Common myeloid progenitor, CD34-positive (primary cell): ENCODE data around the gene MACROD1.

Experiments
- CTCF ChIA-PET: fragments of 350-600 bp; sonication (Branson Sonifier 250); formaldehyde crosslinking; loops from one replicate; lab custom pipeline; 2021; ENCODE audit warnings: antibody characterized with exemption; lab: Charles Lee
- POLR2A ChIA-PET: fragments of 350-600 bp; sonication (Branson Sonifier 250); formaldehyde crosslinking; loops from one replicate; lab custom pipeline; 2021; ENCODE audit warnings: antibody characterized with exemption; lab: Charles Lee
- DNase-seq, 3 donors: peaks; one replicate each; pipeline versions ENCODE4 v3.0.0 to v3.0.0-alpha.2; 2013
- H3K27ac ChIP-seq, 2 experiments: 1 replicate in 1 of 2; 2 replicates in 1 of 2; pipeline ENCODE4 v1.7.0; 2013; ENCODE audit warnings: inconsistent platforms in 2 of 2, low read length in 2 of 2, mild to moderate bottlenecking in 2 of 2, low read depth in 1 of 2, moderate library complexity in 1 of 2; ENCODE audit not compliant: severe bottlenecking in 2 of 2, insufficient read depth in 1 of 2, poor library complexity in 1 of 2
- H3K27me3 ChIP-seq, 5 experiments: replicated peaks in 2 of 5; 1 replicate in 3 of 5; 2 replicates in 2 of 5; pipeline versions ENCODE4 v1.6.1 to v1.7.0; 2013; ENCODE audit warnings: low read length in 4 of 5, mild to moderate bottlenecking in 2 of 5, moderate library complexity in 2 of 5, inconsistent platforms in 1 of 5; ENCODE audit not compliant: insufficient read depth in 5 of 5, control insufficient read depth in 4 of 5
- H3K36me3 ChIP-seq, 4 experiments: 1 replicate in 2 of 4; 2 replicates in 2 of 4; pipeline versions ENCODE4 v1.6.1 to v1.7.0; 2013; ENCODE audit warnings: low read length in 3 of 4, control low read depth in 1 of 4, mild to moderate bottlenecking in 1 of 4; ENCODE audit not compliant: control insufficient read depth in 4 of 4, insufficient read depth in 4 of 4
- H3K4me1 ChIP-seq, 4 experiments: 1 replicate in 3 of 4; 2 replicates in 1 of 4; pipeline versions ENCODE4 v1.6.1 to v1.7.1; 2013; ENCODE audit warnings: low read length in 3 of 4, mild to moderate bottlenecking in 3 of 4, control low read depth in 1 of 4, inconsistent platforms in 1 of 4, moderate library complexity in 1 of 4; ENCODE audit not compliant: control insufficient read depth in 4 of 4, insufficient read depth in 4 of 4; ENCODE audit errors: control extremely low read depth in 1 of 4
- H3K4me3 ChIP-seq, 7 experiments: 1 replicate in 4 of 7; 2 replicates in 3 of 7; pipeline versions ENCODE4 v1.5.1 to v1.7.0; 2013; ENCODE audit warnings: mild to moderate bottlenecking in 7 of 7, low read length in 6 of 7, moderate library complexity in 6 of 7, inconsistent platforms in 2 of 7, low read depth in 2 of 7, control low read depth in 1 of 7; ENCODE audit not compliant: insufficient read depth in 4 of 7, control insufficient read depth in 1 of 7; ENCODE audit errors: extremely low read depth in 1 of 7
- H3K9me3 ChIP-seq, 5 experiments: 1 replicate in 4 of 5; 2 replicates in 1 of 5; pipeline versions ENCODE4 v1.6.1 to v1.7.1; 2013; ENCODE audit warnings: low read length in 4 of 5, mild to moderate bottlenecking in 2 of 5, inconsistent platforms in 1 of 5, low read depth in 1 of 5, moderate library complexity in 1 of 5; ENCODE audit not compliant: control insufficient read depth in 4 of 5, insufficient read depth in 2 of 5; ENCODE audit errors: control extremely low read depth in 1 of 5
- WGBS: methylation state at CpG from one replicate; pipeline ENCODE4 v1.1.5; 2013; ENCODE audit not compliant: insufficient coverage; 5-methylcytosine and 5-hydroxymethylcytosine counted together

MACROD1 gene

DNA sequence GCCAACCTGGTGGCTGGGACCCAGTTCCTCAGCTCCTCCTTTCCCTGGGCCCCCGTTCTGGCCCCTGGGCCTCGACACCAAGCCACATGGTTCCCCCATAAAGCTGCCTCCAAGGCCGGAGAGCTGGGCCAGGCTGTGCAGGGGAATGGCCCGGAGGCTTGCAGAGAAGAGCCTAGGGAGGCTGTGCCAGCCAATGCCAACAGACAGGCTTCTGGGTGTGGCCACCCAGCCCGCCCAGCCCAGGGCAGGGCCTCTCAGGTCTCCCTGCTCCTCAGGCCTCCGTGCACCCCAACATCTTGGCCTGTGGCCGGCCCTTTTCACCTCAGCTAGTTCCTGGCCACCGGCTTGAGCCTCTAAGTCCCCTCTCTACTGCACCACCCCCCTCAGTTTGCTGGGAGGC is 147.6 kb downstream of the MACROD1 start:
- Histone ChIP-seq H3K9me3 (no peaks in the 10 kb centered on the region), H3K4me1 (no peaks in the 10 kb centered on the region), H3K36me3 (no peaks in the 10 kb centered on the region), H3K27me3 (no peaks in the 10 kb centered on the region), H3K27ac (no peak overlapping the region), H3K4me3 (no peak overlapping the region)
- ChIA-PET CTCF (interaction anchor here (0.9 to 2.0 kb wide), 4 partner anchors 9 to 18 kb away, joined by 3 to 8 read pairs (median 3); no protein-coding TSS in a partner anchor), POLR2A (no interaction called here)
- DNase-seq = no peak
- WGBS = 93% methylated on average over 6 of the region's 8 CpGs

DNA sequence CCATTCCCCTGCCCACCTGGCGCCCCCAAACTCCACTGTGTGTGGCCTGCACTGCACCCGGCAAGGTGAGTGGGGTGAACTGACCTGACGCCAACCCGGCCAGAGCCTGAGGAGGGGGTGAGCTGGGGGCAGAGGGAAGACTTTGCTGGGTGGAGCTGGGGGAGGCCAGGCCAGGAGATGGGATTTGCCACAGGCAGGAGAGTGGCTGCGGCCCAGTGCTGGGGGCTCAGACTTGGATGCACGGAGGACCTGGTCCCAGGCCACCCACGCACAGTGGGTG is 148.0 kb downstream of the MACROD1 start:
- H3K27ac ChIP-seq = no peak overlapping the region
- no peaks in the 10 kb centered on the region for H3K36me3 ChIP-seq
- H3K4me3 ChIP-seq = no peak overlapping the region
- ChIA-PET POLR2A (no interaction called here), CTCF (interaction anchor here (0.9 to 2.3 kb wide), 4 partner anchors 9 to 132 kb away, joined by 3 to 8 read pairs (median 4); no protein-coding TSS in a partner anchor)
- no peaks in the 10 kb centered on the region for H3K4me1 ChIP-seq
- 96% methylated on average over 7 of the region's 7 CpGs for WGBS
- no peaks in the 10 kb centered on the region for H3K9me3 ChIP-seq
- no peak for DNase-seq
- no peaks in the 10 kb centered on the region for H3K27me3 ChIP-seq

DNA sequence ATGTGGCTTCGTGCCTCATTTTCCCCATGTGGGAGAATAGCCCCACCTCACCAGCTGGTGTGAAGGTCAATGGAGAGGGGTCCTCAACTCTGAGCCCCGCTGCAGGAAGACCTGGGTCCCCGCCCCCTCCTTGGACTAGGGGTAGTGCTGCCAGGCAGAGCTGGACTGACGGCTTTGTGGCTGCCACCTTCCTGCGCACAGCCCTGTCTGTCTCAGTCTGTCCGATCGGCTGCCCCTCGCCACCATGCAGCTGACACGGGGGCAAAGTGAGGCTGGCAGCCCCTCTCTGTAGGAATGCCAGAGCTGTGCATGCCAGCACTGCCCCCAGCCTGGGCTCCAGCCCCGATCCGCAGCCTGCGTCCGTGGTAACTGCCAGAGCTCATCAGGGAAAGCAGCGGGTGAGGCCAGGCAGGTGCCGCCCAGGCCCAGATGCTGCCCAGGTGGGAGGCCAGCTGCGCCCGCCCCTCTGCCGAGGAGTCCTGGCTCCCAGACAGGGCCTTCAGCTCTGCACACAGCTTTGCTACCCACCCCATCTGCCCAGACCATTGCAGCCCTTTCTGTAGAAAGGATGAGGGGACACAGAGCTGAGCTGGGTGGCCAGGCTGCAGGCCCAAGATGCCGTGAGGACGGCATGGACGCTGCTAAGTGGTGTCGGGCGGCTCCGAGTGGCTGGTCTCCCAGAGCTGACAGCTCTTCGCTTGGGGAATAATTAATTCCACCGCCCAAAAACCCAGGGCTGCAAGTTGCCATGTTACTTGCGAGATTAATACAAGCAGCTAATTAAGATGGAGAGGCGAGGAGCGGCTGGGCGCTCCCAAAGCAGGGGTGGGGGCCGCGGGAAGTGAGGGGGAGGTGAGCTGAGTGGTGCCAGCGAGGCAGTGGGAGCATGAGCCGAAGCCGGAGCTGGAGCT is 149.7 kb downstream of the MACROD1 start:
- H3K36me3 ChIP-seq = no peaks in the 10 kb centered on the region
- WGBS = 98% methylated on average over 32 of the region's 35 CpGs
- no peaks in the 10 kb centered on the region for H3K4me1 ChIP-seq
- no peak for DNase-seq
- H3K27me3 ChIP-seq = no peaks in the 10 kb centered on the region
- H3K9me3 ChIP-seq = peaks cover 0 to under 1% (median 0%) of the 10 kb centered on the region in 5 experiments
- ChIA-PET POLR2A (no interaction called here), CTCF (interaction anchor here (0.8 to 2.3 kb wide), 6 partner anchors 8 to 134 kb away, joined by 3 to 8 read pairs (median 4); no protein-coding TSS in a partner anchor)
- H3K27ac ChIP-seq = no peak overlapping the region
- no peak overlapping the region for H3K4me3 ChIP-seq

DNA sequence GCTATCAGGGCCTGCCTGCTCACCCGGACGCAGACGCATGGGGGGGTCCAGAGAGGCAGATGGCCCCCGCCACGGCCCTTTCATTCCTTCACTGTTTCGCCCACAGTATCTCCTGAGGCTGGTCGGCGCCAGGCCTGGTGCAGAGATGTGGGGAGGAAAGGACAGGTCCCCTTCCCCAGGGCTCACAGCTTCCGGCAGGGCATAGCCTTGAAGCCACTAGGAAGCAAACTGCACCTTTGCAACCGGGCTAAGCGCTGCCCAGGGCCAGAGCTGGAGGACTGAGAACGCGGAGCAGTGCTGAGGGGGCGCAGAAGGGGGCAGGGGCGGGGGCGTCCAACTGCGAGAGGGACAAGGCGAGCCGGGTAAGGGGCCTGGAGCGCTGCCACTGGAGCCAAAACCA is 150.4 kb downstream of the MACROD1 start:
- no peak for DNase-seq
- Histone ChIP-seq H3K4me3 (no peak overlapping the region), H3K27ac (no peak overlapping the region), H3K36me3 (no peaks in the 10 kb centered on the region), H3K9me3 (peaks cover 0 to 6% (median 2%) of the 10 kb centered on the region in 5 experiments), H3K4me1 (no peaks in the 10 kb centered on the region), H3K27me3 (no peaks in the 10 kb centered on the region)
- POLR2A ChIA-PET = interaction anchor here (1.2 kb wide), 1 partner anchor 13 kb away, joined by 3 read pairs; no protein-coding TSS in a partner anchor
- 97% methylated on average over 17 of the region's 20 CpGs for WGBS
- CTCF ChIA-PET = interaction anchor here (0.9 to 2.3 kb wide), 7 partner anchors 9 to 134 kb away, joined by 3 to 5 read pairs (median 4); no protein-coding TSS in a partner anchor

DNA sequence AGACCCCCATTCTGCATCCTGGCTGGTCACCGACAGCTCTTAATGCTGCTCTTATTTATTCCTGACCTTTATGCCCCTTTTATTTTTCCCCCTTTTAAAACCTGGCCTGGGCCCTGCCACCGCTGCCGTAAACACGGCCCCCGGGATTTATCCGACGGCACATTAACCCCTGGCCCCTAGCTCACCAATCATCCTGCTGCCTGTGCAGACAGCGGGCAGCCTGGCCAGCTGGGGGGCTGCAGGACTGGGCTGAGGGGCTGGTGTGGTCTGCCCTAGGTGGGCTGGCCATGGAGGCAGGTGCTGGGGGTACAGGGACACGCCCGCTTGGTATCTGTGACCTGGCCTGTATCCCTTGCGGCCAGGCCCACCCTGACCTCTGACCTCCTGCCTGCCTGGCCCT is 151.6 kb downstream of the MACROD1 start:
- POLR2A ChIA-PET = interaction anchor here (1.2 kb wide), 1 partner anchor 14 kb away, joined by 3 read pairs; no protein-coding TSS in a partner anchor
- H3K9me3 ChIP-seq = peaks cover 0 to 9% (median 5%) of the 10 kb centered on the region in 5 experiments
- no peaks in the 10 kb centered on the region for H3K4me1 ChIP-seq
- DNase-seq = no peak
- 98% methylated on average over 8 of the region's 11 CpGs for WGBS
- no peak overlapping the region for H3K4me3 ChIP-seq
- H3K36me3 ChIP-seq = no peaks in the 10 kb centered on the region
- H3K27me3 ChIP-seq = peaks cover 0 to 6% (median under 1%) of the 10 kb centered on the region in 5 experiments
- CTCF ChIA-PET = interaction anchor here (0.9 to 1.3 kb wide), 5 partner anchors 13 to 117 kb away, joined by 3 to 4 read pairs (median 4); no protein-coding TSS in a partner anchor
- no peak overlapping the region for H3K27ac ChIP-seq

DNA sequence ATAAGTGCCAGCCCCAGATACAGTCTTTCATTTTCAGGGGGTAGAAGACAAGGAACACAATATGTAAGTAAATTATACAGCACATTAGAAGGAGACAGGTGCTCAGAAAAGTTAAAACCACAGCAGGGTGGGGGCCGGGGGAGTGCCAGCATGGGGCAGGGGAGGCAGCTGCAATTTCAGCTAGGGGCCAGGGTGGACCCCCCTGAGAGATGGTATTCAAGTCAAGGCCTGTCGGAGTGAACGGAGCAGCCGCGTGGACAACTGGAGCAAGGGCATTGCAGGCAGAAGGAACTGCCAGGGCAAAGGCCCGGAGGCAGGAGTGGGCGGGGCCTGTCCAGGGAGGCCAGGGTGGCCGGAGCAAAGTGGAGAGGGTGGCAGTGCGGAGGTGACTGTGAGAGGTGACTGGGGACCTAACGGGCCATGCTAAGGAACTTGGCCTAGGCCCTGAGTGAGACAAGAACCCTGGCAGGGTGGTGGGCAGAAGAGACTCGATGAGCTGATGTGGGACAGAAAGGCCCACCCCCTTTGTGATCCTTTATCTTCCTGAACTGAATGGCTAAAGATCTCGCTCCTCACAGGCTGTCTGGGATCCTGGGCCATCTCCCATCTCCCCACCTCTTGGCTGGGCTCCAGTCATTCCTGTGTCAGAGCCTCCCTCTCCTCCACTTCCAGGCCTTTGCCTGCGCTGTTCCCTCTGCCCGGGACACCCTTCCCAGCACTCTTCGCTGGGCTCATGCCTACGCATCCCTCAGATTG is 152.6 kb downstream of the MACROD1 start:
- Histone ChIP-seq H3K4me3 (no peak overlapping the region), H3K9me3 (peaks cover 0 to 9% (median 5%) of the 10 kb centered on the region in 5 experiments), H3K4me1 (peaks cover 0 to under 1% (median 0%) of the 10 kb centered on the region in 4 experiments), H3K27me3 (peaks cover 0 to 14% (median 2%) of the 10 kb centered on the region in 5 experiments), H3K27ac (no peak overlapping the region), H3K36me3 (no peaks in the 10 kb centered on the region)
- ChIA-PET POLR2A (no interaction called here), CTCF (interaction anchor here (0.9 to 1.3 kb wide), 3 partner anchors 12 to 20 kb away, joined by 3 to 4 read pairs (median 4); no protein-coding TSS in a partner anchor)
- WGBS = 98% methylated on average over 16 of the region's 16 CpGs
- no peak for DNase-seq
